Omental fat pad (tissue), 4 donors: Measurements from ENCODE around the gene COL5A3. TPM values are rescaled to one million over a fixed set of nuclear protein-coding genes. Genes with fewer than 3 reads are reported as not detected.

Experiments used
- ATAC-seq: fragments of 150-250 bp; one replicate; pipeline ENCODE4 v1.9.1; 2016; ENCODE audit warnings: mild to moderate bottlenecking, moderate library complexity; ENCODE audit not compliant: low FRiP score
- DNase-seq: peaks from one replicate; pipeline ENCODE4 v3.0.0-alpha.2; 2019; ENCODE audit warnings: low spot score
- CTCF ChIP-seq, 3 donors: fragments of 450-650 bp; IDR thresholded peaks; one replicate each; pipeline ENCODE4 v1.5.1; 2016 to 2017; ENCODE audit warnings: antibody characterized with exemption in 3 of 3, mild to moderate bottlenecking in 3 of 3, moderate library complexity in 2 of 3
- total RNA-seq, 4 donors: library from RNA; depleted of rRNA; stranded (reverse); fragments of >200 nt; gene quantifications; one replicate each; pipeline ENCODE4 v1.1.0, GENCODE V29; 2016

The COL5A3 gene
- total RNA-seq: 10 to 100 TPM; 11.5 to 74.1 (median 25.0) TPM

- TF ChIP-seq CTCF (IDR thresholded peaks at IDR 0.05): no peak
- no peak for DNase-seq
- peak; percentile 60 for ATAC-seq
These were observed at the start of gene COL5A3 for GRCh38 chr19:10010247-10010691. Gene COL5A3, minus strand, starts transcription at chr19:10010504. Its CDS starts 119 bp downstream, at chr19:10010385.

DNA sequence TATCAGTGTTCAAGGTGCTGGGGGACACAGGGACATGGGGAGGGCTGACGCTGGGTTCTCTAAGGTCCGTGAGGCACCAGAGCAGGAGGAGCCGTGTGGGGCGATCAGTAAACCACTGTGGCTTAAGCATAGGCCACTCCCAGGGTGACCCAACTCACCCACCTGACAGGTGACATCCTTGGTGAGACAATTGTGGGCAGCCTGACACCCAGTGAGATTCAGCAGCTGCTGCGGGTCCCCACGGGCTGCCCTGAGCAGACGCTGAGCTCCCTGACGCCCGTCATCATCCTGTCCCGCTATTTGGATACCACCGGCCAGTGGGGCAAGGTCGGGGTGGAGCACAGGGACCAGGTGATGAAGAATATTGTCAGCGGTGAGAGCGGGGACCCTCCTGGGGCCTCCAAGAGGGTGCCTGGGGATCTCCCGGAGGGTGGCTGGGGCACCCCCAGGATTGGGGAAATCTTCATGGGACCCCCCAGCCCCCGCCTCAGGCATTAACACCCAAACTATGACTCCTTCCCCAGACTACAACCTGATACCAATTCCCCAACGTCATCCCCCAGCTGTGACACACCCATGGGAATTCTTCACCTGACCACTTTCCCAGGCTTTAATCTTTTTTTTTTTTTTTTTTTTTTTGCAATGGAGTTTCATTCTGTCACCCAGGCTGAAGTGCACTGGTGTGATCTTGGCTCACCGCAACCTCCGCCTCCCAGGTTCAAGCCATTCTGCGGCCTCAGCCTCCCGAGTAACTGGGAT is 42.5 kb upstream of the COL5A3 start:
- ATAC-seq (no peak), DNase-seq (no peak)
- TF ChIP-seq CTCF (IDR thresholded peaks at IDR 0.05): no peak

- no peak for DNase-seq
- TF ChIP-seq CTCF (IDR thresholded peaks at IDR 0.05): no peak
- ATAC-seq: no peak
These were observed 39.3 kb upstream of the COL5A3 start for GRCh38 chr19:10049626-10050025.

DNA sequence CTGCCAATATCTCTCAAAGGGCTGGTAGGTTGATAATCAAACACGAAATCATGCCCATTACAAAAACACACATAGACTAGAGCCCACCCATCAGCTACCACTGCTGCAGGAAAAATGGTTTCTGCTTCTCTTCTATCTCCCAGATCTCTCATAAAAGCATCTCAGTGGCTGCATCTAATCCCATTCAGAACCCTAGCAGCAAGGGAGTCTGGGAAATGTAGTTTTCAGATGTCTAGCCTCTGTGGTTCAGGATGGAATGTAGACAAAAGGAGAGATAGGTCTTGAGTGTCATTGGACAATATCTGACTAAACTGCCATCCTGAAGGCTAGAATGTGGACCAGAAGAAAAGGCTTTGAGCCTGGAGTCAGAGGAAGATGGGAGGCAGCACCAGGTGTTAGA is 35.1 kb upstream of the COL5A3 start:
- TF ChIP-seq CTCF (IDR thresholded peaks at IDR 0.05): no peak
- ATAC-seq: no peak
- no peak for DNase-seq

- TF ChIP-seq CTCF (IDR thresholded peaks at IDR 0.05): no peak
- DNase-seq (no peak), ATAC-seq (no peak)
These were observed 34.1 kb upstream of the COL5A3 start for GRCh38 chr19:10044390-10044789.

DNA sequence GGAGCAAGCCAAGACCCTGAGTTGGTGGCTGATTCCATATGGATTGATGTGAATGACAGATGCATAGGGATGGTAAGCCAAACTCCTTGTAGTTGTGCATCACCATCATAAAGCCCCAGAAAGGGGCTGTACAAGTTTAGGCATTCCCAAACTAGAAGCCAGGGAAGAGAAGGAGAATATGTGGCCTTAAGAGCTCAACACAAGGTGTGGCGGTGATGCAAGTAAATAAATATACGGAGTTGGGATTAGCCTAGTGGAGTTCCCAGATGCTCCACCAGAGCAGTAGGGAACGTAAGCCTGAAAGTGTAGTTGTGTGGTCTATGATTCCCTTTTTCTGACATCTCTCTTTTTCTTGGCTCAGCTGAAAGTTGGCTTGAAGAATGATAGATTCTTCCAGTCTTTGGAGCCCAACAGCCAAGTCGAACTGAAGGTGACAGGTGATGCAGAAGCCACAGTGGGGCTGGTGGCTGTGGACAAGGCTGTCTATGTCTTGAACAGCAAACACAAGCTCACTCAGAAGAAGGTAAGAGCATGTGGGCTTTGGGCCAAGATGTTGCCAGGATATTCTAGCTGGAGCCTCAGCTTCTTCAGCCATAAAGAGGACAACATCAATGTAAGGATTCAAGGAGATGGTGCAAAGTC is 33.1 kb upstream of the COL5A3 start:
- ATAC-seq: no peak
- no peak for DNase-seq
- TF ChIP-seq CTCF (IDR thresholded peaks at IDR 0.05): no peak

DNA sequence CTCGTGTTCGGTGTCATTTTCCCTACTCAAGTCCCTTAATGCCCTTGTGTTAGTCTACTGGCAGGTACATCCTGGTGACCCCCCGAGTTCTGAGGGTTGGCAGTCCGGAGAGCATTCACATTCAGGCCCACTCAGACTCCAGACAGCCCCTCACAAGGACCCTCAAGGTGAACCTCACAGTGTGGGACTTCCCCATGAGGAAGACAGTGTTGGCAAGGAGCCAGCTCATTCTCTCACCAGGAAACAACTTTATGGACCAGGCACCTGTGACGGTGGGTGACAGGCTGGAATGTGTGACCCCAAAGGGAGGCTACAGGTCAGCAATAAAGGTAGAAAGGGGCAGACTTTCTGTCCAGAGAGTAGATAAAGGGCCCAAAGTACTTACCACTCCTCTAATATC is 27.5 kb upstream of the COL5A3 start:
- no peak for DNase-seq
- no peak for TF ChIP-seq CTCF (IDR thresholded peaks at IDR 0.05)
- ATAC-seq: no peak
